Peyer's patch (tissue), 4 donors: ENCODE results near the gene HS6ST1.

Experiments used
- CTCF ChIP-seq, 6 experiments: fragments of 450-650 bp in 4 of 6; fragments of 200-600 bp in 2 of 6; sonication (generic) in 1 of 6; IDR thresholded peaks; one replicate each; pipeline ENCODE4 v1.5.1; 2017 to 2019; ENCODE audit warnings: antibody characterized with exemption in 6 of 6, mild to moderate bottlenecking in 3 of 6, moderate library complexity in 1 of 6
- POLR2A ChIP-seq, 2 donors: fragments of 450-650 bp; IDR thresholded peaks; one replicate each; pipeline ENCODE4 v1.5.1; 2017; ENCODE audit warnings: antibody characterized with exemption in 2 of 2, mild to moderate bottlenecking in 2 of 2, moderate library complexity in 2 of 2

- TF ChIP-seq POLR2A (IDR thresholded peaks at IDR 0.05) (no peak), CTCF (IDR thresholded peaks at IDR 0.05) (no peak)
These were observed 23.0 kb upstream of the HS6ST1 start for GRCh38 chr2:128341621-128342020.
